Parathyroid adenoma (tissue), 2 donors: ENCODE measurements around the gene ATF7IP2.

Experiments used
- H2AFZ ChIP-seq: fragments of 300-600 bp; sonication (generic); one replicate; pipeline ENCODE4 v1.7.0; 2017; ENCODE audit warnings: antibody characterized with exemption, mild to moderate bottlenecking
- H3K27ac ChIP-seq: fragments of 300-600 bp; sonication (generic); one replicate; pipeline ENCODE4 v1.7.0; 2017
- H3K27me3 ChIP-seq: fragments of 300-600 bp; sonication (generic); one replicate; pipeline ENCODE4 v1.7.0; 2017; ENCODE audit warnings: low read length; ENCODE audit not compliant: control insufficient read depth, insufficient read depth
- H3K36me3 ChIP-seq: fragments of 300-600 bp; sonication (generic); one replicate; pipeline ENCODE4 v1.7.0; 2017; ENCODE audit warnings: low read length; ENCODE audit not compliant: control insufficient read depth, insufficient read depth
- H3K4me1 ChIP-seq: fragments of 300-600 bp; sonication (generic); one replicate; pipeline ENCODE4 v1.7.0; 2017; ENCODE audit warnings: control low read depth
- H3K4me2 ChIP-seq: fragments of 300-600 bp; sonication (generic); one replicate; pipeline ENCODE4 v1.7.0; 2017; ENCODE audit warnings: low read length
- H3K4me3 ChIP-seq: fragments of 300-600 bp; sonication (generic); one replicate; pipeline ENCODE4 v1.7.0; 2017; ENCODE audit warnings: low read depth, low read length
- H3K79me2 ChIP-seq: fragments of 300-600 bp; sonication (generic); one replicate; pipeline ENCODE4 v1.7.0; 2017; ENCODE audit warnings: control low read depth
- H3K9ac ChIP-seq: fragments of 300-600 bp; sonication (generic); one replicate; pipeline ENCODE4 v1.7.0; 2017; ENCODE audit warnings: mild to moderate bottlenecking
- H3K9me3 ChIP-seq: fragments of 300-600 bp; sonication (generic); one replicate; pipeline ENCODE4 v1.7.0; 2017; ENCODE audit warnings: low read length; ENCODE audit not compliant: control insufficient read depth
- CTCF ChIP-seq: fragments of 300-600 bp; sonication (generic); IDR thresholded peaks from one replicate; pipeline ENCODE4 v1.7.0; 2017; ENCODE audit warnings: antibody characterized with exemption, mild to moderate bottlenecking
- donor health status: primary hyperparathyroidism.

Gene ATF7IP2

GRCh38 chr16:10390330-10390729, 4.5 kb downstream of the ATF7IP2 start:
- Histone ChIP-seq H3K4me3 (no peak overlapping the region), H2AFZ (no peak overlapping the region), H3K9ac (no peak overlapping the region), H3K4me2 (no peak overlapping the region), H3K79me2 (no peaks in the 10 kb centered on the region), H3K4me1 (no peaks in the 10 kb centered on the region), H3K36me3 (no peaks in the 10 kb centered on the region), H3K27me3 (no peaks in the 10 kb centered on the region), H3K9me3 (no peaks in the 10 kb centered on the region), H3K27ac (no peak overlapping the region)
- no peak for TF ChIP-seq CTCF

DNA sequence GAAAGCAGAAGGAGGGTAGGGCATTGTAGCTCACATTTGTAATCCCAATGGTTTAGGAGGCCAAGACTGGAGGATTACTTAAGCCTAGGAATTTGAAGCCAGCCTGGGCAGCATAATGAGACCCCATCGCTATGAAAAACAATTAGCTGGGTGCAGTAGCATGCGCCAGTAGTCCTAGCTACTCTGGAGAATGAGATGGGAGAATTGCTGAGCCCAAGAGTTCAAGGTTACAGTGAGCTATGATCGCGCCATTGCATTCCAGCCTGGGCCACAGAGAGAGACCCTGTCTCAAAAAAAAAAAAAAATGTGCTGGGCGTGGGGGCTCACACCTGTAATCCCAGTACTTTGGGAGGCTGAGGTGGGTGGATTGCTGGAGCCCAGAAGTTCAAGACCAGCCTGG, 5.0 kb downstream of the ATF7IP2 start:
- TF ChIP-seq CTCF: no peak
- H3K79me2 ChIP-seq: no peaks in the 10 kb centered on the region
- no peak overlapping the region for H2AFZ ChIP-seq
- H3K36me3 ChIP-seq: no peaks in the 10 kb centered on the region
- H3K27me3 ChIP-seq: no peaks in the 10 kb centered on the region
- no peak overlapping the region for H3K9ac ChIP-seq
- no peak overlapping the region for H3K27ac ChIP-seq
- no peak overlapping the region for H3K4me3 ChIP-seq
- H3K4me1 ChIP-seq: no peaks in the 10 kb centered on the region
- H3K4me2 ChIP-seq: no peak overlapping the region
- H3K9me3 ChIP-seq: no peaks in the 10 kb centered on the region

- TF ChIP-seq CTCF: no peak
- Histone ChIP-seq H3K9me3 (no peaks in the 10 kb centered on the region), H3K4me1 (no peaks in the 10 kb centered on the region), H3K4me2 (no peak overlapping the region), H2AFZ (no peak overlapping the region), H3K36me3 (no peaks in the 10 kb centered on the region), H3K9ac (no peak overlapping the region), H3K27ac (no peak overlapping the region), H3K27me3 (no peaks in the 10 kb centered on the region), H3K4me3 (no peak overlapping the region), H3K79me2 (no peaks in the 10 kb centered on the region)
Measured at GRCh38 chr16:10391339-10391738, 5.5 kb downstream of the ATF7IP2 start.

GRCh38 chr16:10402975-10403374, 17.1 kb downstream of the ATF7IP2 start:
- Histone ChIP-seq H3K79me2 (no peaks in the 10 kb centered on the region), H3K27me3 (no peaks in the 10 kb centered on the region), H3K9ac (no peak overlapping the region), H3K4me3 (no peak overlapping the region), H3K4me2 (no peak overlapping the region), H3K4me1 (no peaks in the 10 kb centered on the region), H3K9me3 (no peaks in the 10 kb centered on the region), H2AFZ (no peak overlapping the region), H3K27ac (no peak overlapping the region), H3K36me3 (no peaks in the 10 kb centered on the region)
- no peak for TF ChIP-seq CTCF

- Histone ChIP-seq H3K9ac (no peak overlapping the region), H3K4me2 (no peak overlapping the region), H3K36me3 (no peaks in the 10 kb centered on the region), H3K27ac (no peak overlapping the region), H3K79me2 (no peaks in the 10 kb centered on the region), H3K4me1 (no peaks in the 10 kb centered on the region), H3K4me3 (no peak overlapping the region), H3K9me3 (no peaks in the 10 kb centered on the region), H2AFZ (no peak overlapping the region), H3K27me3 (no peaks in the 10 kb centered on the region)
- TF ChIP-seq CTCF: no peak
Measured at GRCh38 chr16:10405386-10405939, 19.6 kb downstream of the ATF7IP2 start.
